ENCODE measurements around the gene RSRC1.

DNA sequence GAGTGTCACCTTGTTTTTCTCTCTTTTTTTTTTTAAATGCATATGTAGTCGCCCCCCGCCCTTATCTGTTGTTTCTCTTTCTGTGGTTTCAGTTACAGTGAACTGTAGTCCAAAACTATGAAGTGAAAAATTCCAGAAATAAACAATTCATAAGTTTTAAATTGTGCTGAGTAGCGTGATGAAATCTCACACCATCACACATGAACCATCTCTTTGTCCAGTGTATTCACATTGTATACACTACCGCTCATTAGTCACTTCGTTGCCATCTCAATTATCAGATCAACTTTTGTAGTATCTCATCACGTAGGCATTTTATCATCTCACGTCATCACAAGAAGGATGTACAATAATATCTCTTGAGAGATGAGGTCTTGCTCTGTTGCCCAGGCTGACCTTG is 398.6 kb downstream of the RSRC1 start:
- no peak for TF ChIP-seq CTCF (IDR thresholded peaks at IDR 0.05; ENCODE audit: low read depth, low read length, poor library complexity, severe bottlenecking)
- TF ChIP-seq EZH2phosphoT487 (IDR thresholded peaks at IDR 0.05; ENCODE audit: borderline replicate concordance, low read length): no peak

Measured in DOHH2 (cell line).